Measurements from ENCODE around the gene HS3ST5. TPM values are rescaled to one million over a fixed set of nuclear protein-coding genes. Genes with fewer than 3 reads are reported as not detected.
"Not testable (repeated sequence)": the region's sequence is repeated elsewhere in the genome, so short reads cannot be mapped to it uniquely, and the experiment has no call there.

The HS3ST5 gene
- total RNA-seq, 1 donor from 2014 or later, result 0.11 TPM

GRCh38 chr6:114121913-114122662 lies 220.7 kb downstream of the HS3ST5 start:
- intact Hi-C loops (cut with DNase I), result no loop called here
- DNase-seq (ENCODE audit: low spot score), result no peak

GRCh38 chr6:114119056-114119455 lies 223.8 kb downstream of the HS3ST5 start:
- intact Hi-C loops (cut with DNase I), result no loop called here
- DNase-seq (ENCODE audit: low spot score), result no peak

GRCh38 chr6:114115652-114116051 lies 227.2 kb downstream of the HS3ST5 start:
- intact Hi-C loops (cut with DNase I), result no loop called here
- no peak for DNase-seq (ENCODE audit: low spot score)

- intact Hi-C loops (cut with DNase I), result loop anchor here (5.0 kb wide), 1 partner anchor 116 kb away; no protein-coding TSS in a partner anchor
- DNase-seq (ENCODE audit: low spot score), result no peak
These were observed 234.5 kb downstream of the HS3ST5 start for GRCh38 chr6:114108119-114109002.

GRCh38 chr6:114106020-114106419 lies 236.8 kb downstream of the HS3ST5 start:
- DNase-seq (ENCODE audit: low spot score), result no peak
- intact Hi-C loops (cut with DNase I), result loop anchor here (5.0 kb wide), 1 partner anchor 114 kb away; no protein-coding TSS in a partner anchor

GRCh38 chr6:114101255-114101654 lies 241.6 kb downstream of the HS3ST5 start:
- DNase-seq (ENCODE audit: low spot score), result no peak
- intact Hi-C loops (cut with DNase I), result no loop called here

- DNase-seq (ENCODE audit: low spot score), result no peak
- intact Hi-C loops (cut with DNase I), result no loop called here
These were observed 242.4 kb downstream of the HS3ST5 start for GRCh38 chr6:114100215-114100994.

GRCh38 chr6:114096561-114097172 lies 246.2 kb downstream of the HS3ST5 start:
- intact Hi-C loops (cut with DNase I), result no loop called here
- DNase-seq (ENCODE audit: low spot score), result no peak

- DNase-seq (ENCODE audit: low spot score), result no peak
- intact Hi-C loops (cut with DNase I), result no loop called here
These were observed 249.9 kb downstream of the HS3ST5 start for GRCh38 chr6:114092943-114093342.

- DNase-seq (ENCODE audit: low spot score), result no peak
- intact Hi-C loops (cut with DNase I), result no loop called here
These were observed 252.2 kb downstream of the HS3ST5 start for GRCh38 chr6:114090626-114091025.

- intact Hi-C loops (cut with DNase I), result no loop called here
- DNase-seq (ENCODE audit: low spot score), result no peak
These were observed 255.3 kb downstream of the HS3ST5 start for GRCh38 chr6:114087496-114087895.

- intact Hi-C loops (cut with DNase I), result no loop called here
- DNase-seq (ENCODE audit: low spot score), result no peak
These were observed 257.6 kb downstream of the HS3ST5 start for GRCh38 chr6:114085211-114085610.

GRCh38 chr6:114084327-114084890 lies 258.4 kb downstream of the HS3ST5 start:
- DNase-seq (ENCODE audit: low spot score), result no peak
- intact Hi-C loops (cut with DNase I), result no loop called here

GRCh38 chr6:114083251-114083650 lies 259.6 kb downstream of the HS3ST5 start:
- intact Hi-C loops (cut with DNase I), result no loop called here
- DNase-seq (ENCODE audit: low spot score), result no peak

GRCh38 chr6:114081730-114082129 lies 261.1 kb downstream of the HS3ST5 start:
- DNase-seq (ENCODE audit: low spot score), result no peak
- intact Hi-C loops (cut with DNase I), result no loop called here

GRCh38 chr6:114080891-114081510 lies 261.8 kb downstream of the HS3ST5 start:
- intact Hi-C loops (cut with DNase I), result no loop called here
- no peak for DNase-seq (ENCODE audit: low spot score)

- intact Hi-C loops (cut with DNase I); DNase-seq (ENCODE audit: low spot score): not testable (repeated sequence)
These were observed 262.4 kb downstream of the HS3ST5 start for GRCh38 chr6:114080410-114080809.

GRCh38 chr6:114075777-114076176 lies 267.0 kb downstream of the HS3ST5 start:
- no peak for DNase-seq (ENCODE audit: low spot score)
- intact Hi-C loops (cut with DNase I), result no loop called here

GRCh38 chr6:114075300-114075699 lies 267.5 kb downstream of the HS3ST5 start:
- DNase-seq (ENCODE audit: low spot score), result no peak
- intact Hi-C loops (cut with DNase I), result no loop called here

Data from cardiac septum (tissue), 1 donor.